Spleen (tissue), 11 donors: Measurements from ENCODE around the gene SGTA. TPM values are rescaled to one million over a fixed set of nuclear protein-coding genes. Genes with fewer than 3 reads are reported as not detected.

Source experiments
- DNase-seq: peaks from one replicate; pipeline ENCODE4 v3.0.0-alpha.2; 2020
- H3K27ac ChIP-seq, 8 donors: fragments of 200-600 bp; sonication (generic) in 7 of 8; 1 replicate in 4 of 8; 2 replicates in 4 of 8; pipeline versions ENCODE4 v1.5.0 to v1.8.0; 2016 to 2021; ENCODE audit warnings: inconsistent platforms in 4 of 8, mild to moderate bottlenecking in 4 of 8, moderate library complexity in 1 of 8
- H3K27me3 ChIP-seq, 7 donors: fragments of 200-600 bp; sonication (generic) in 6 of 7; replicated peaks in 1 of 7; 1 replicate in 4 of 7; 2 replicates in 3 of 7; pipeline versions ENCODE4 v1.5.0 to v1.8.0; 2016 to 2021; ENCODE audit warnings: inconsistent platforms in 3 of 7, mild to moderate bottlenecking in 1 of 7
- H3K36me3 ChIP-seq, 6 donors: fragments of 200-600 bp; sonication (generic) in 5 of 6; 1 replicate in 4 of 6; 2 replicates in 2 of 6; pipeline versions ENCODE4 v1.5.0 to v1.8.0; 2016 to 2021; ENCODE audit warnings: inconsistent platforms in 2 of 6
- H3K4me1 ChIP-seq, 6 donors: fragments of 200-600 bp; sonication (generic) in 5 of 6; 1 replicate in 3 of 6; 2 replicates in 3 of 6; pipeline versions ENCODE4 v1.5.0 to v1.8.0; 2016 to 2021; ENCODE audit warnings: inconsistent platforms in 3 of 6
- H3K4me3 ChIP-seq, 8 donors: fragments of 200-600 bp; sonication (generic) in 7 of 8; 1 replicate in 4 of 8; 2 replicates in 4 of 8; pipeline versions ENCODE4 v1.5.0 to v1.8.0; 2016 to 2021; ENCODE audit warnings: inconsistent platforms in 4 of 8, mild to moderate bottlenecking in 4 of 8, moderate library complexity in 2 of 8
- H3K9me3 ChIP-seq, 8 donors: fragments of 200-600 bp; sonication (generic) in 7 of 8; 1 replicate in 4 of 8; 2 replicates in 4 of 8; pipeline versions ENCODE4 v1.5.0 to v1.8.0; 2016 to 2021; ENCODE audit warnings: inconsistent platforms in 4 of 8
- CTCF ChIP-seq, 11 experiments: fragments of 200-600 bp in 7 of 11; fragments of 450-650 bp in 4 of 11; sonication (generic) in 4 of 11; IDR thresholded peaks in 8 of 11; conservative IDR thresholded peaks in 3 of 11; 1 replicate in 7 of 11; 2 replicates in 4 of 11; pipeline versions ENCODE4 v1.4.0 to v1.8.0; 2016 to 2021; ENCODE audit warnings: antibody characterized with exemption in 11 of 11, inconsistent platforms in 4 of 11, mild to moderate bottlenecking in 1 of 11
- POLR2A ChIP-seq, 3 donors: fragments of 450-650 bp; IDR thresholded peaks; one replicate each; pipeline ENCODE4 v1.5.1; 2017; ENCODE audit warnings: antibody characterized with exemption in 3 of 3, mild to moderate bottlenecking in 1 of 3
- POLR2AphosphoS5 ChIP-seq, 3 donors: sonication (generic); formaldehyde crosslinking; IDR thresholded peaks; one replicate each; pipeline ENCODE4 v1.5.1; 2017; ENCODE audit warnings: antibody characterized with exemption in 3 of 3
- WGBS, 5 donors: extraction: QIAGEN DNeasy Blood & Tissue Kit in 3 of 5; methylation state at CpG; one replicate each; pipeline versions ENCODE4 v1.1.5 to v1.1.7; 2013 to 2018; 5-methylcytosine and 5-hydroxymethylcytosine counted together
- intact Hi-C: fragments of 100-400 bp; cut with DNase I; formaldehyde crosslinking; loops from one replicate; pipeline ENCODE4 v1.15.0; 2023; ENCODE audit warnings: low total_unique reads
- polyA plus RNA-seq, 3 donors: library from polyadenylated mRNA; stranded (reverse); fragments of 200-250 nt; gene quantifications; one replicate each; pipeline ENCODE4 v1.2.1, GENCODE V29; 2013
- total RNA-seq, 7 donors: library from RNA; depleted of rRNA in 3 of 7; stranded (reverse); fragments of >200 nt in 3 of 7; fragmentation: NEBNext Ultra II Directional in 4 of 7; extraction: Animal tissue kit (Norgen Biotek cat#: 25700) in 4 of 7; gene quantifications; one replicate each; pipeline versions ENCODE4 v1.1.0 to v1.2.1, GENCODE V29; 2016 to 2021
- donor health status: healthy with polysubstance abuse.
- donor health status: DM: no; HTN: no; CAD: no; lungs with moderate emphysema.
- donor health status: DM: no; HTN: no; CAD: no.
- donor health status: Bipolar disorder and iron deficiency.
- donor health status: healthy.
- donor health status: DM: no; HTN: no; CAD: no.
- donor health status: DM: yes; HTN: yes; CAD: no.

The SGTA gene
- total and polyA plus RNA-seq, 10 donors: 36.5 to 63.0 (median 45.2) TPM

DNA sequence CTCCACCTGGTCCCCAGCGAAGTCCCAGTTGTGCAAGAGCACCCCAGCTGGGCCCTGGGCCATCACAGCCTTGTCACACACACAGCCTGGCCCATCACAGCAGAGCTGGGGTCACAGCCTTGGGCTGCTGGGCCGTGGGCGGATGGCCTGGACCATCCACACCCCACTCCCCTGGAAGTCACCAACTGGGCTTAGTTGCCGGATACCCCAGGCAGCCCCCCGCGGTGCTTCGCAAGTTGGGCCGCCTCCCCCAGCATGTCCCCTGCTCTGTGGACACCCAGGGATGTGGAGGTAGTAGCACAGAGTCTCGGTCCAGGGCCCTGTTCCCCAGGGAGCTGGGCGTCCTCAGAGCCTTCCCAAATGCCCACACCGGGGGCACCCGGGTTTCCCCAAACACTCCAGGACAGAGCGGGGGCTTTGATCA, 32.1 kb upstream of the SGTA start:
- H3K4me3 ChIP-seq: no peak overlapping the region
- H3K27ac ChIP-seq: no peak overlapping the region
- no peaks in the 10 kb centered on the region for H3K9me3 ChIP-seq
- no peak for DNase-seq
- TF ChIP-seq POLR2AphosphoS5 (IDR thresholded peaks at IDR 0.05) (no peak), CTCF (IDR thresholded peaks at IDR 0.05 in 8 of 11, conservative IDR thresholded peaks at IDR 0.05 in 3 of 11) (no peak), POLR2A (IDR thresholded peaks at IDR 0.05) (no peak)
- H3K27me3 ChIP-seq: no peaks in the 10 kb centered on the region
- intact Hi-C loops: no loop called here
- peaks cover 0 to 53% (median 26%) of the 10 kb centered on the region in 6 donors for H3K36me3 ChIP-seq
- H3K4me1 ChIP-seq: peaks cover 0 to 10% (median 9%) of the 10 kb centered on the region in 6 donors
- WGBS, 5 donors: 88 to 96% (median 92%) methylated on average over 1 to 13 of the region's 13 CpGs

DNA sequence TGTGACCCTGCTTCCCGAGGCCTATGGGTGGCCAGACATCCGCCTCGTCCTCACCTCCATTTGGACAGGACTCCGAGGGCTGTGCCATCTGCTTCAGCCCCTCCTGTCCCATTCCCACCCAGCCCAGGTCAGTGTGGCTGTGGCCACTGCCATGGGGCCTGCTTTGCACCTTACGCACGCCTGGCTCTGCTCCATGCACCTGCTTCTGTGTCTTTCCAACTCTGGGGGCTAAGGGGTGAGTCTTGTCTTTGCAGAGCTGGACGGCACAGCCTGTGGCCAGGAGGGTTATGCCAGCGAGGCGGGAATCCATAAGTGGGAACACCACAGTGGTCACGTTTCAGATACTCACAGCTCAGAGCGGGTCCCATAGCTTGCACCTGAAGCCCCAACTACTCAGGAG, 31.4 kb upstream of the SGTA start:
- intact Hi-C loops: no loop called here

GRCh38 chr19:2813235-2814160, 30.4 kb upstream of the SGTA start:
- intact Hi-C loops: no loop called here
- no peak overlapping the region for H3K27ac ChIP-seq
- H3K4me1 ChIP-seq: no peaks in the 10 kb centered on the region
- H3K4me3 ChIP-seq: no peak overlapping the region
- peaks cover 0 to 70% (median 43%) of the 10 kb centered on the region in 6 donors for H3K36me3 ChIP-seq
- WGBS, 5 donors: 85 to 94% (median 92%) methylated on average over 26 to 35 of the region's 35 CpGs
- TF ChIP-seq POLR2A (IDR thresholded peaks at IDR 0.05) (no peak), CTCF (IDR thresholded peaks at IDR 0.05 in 8 of 11, conservative IDR thresholded peaks at IDR 0.05 in 3 of 11) (no peak), POLR2AphosphoS5 (IDR thresholded peaks at IDR 0.05) (no peak)
- DNase-seq: no peak
- no peaks in the 10 kb centered on the region for H3K27me3 ChIP-seq
- H3K9me3 ChIP-seq: no peaks in the 10 kb centered on the region

More for the DNA sequence above, 31.4 kb upstream of the SGTA start:
- no peaks in the 10 kb centered on the region for H3K9me3 ChIP-seq
- peaks cover 0 to 60% (median 34%) of the 10 kb centered on the region in 6 donors for H3K36me3 ChIP-seq
- no peaks in the 10 kb centered on the region for H3K27me3 ChIP-seq
- peaks cover 0 to 6% (median 5%) of the 10 kb centered on the region in 6 donors for H3K4me1 ChIP-seq
- WGBS, 5 donors: 92 to 97% (median 96%) methylated on average over 11 of the region's 11 CpGs
- H3K27ac ChIP-seq: no peak overlapping the region
- no peak overlapping the region for H3K4me3 ChIP-seq
- DNase-seq: no peak
- TF ChIP-seq CTCF (IDR thresholded peaks at IDR 0.05 in 8 of 11, conservative IDR thresholded peaks at IDR 0.05 in 3 of 11) (no peak), POLR2AphosphoS5 (IDR thresholded peaks at IDR 0.05) (no peak), POLR2A (IDR thresholded peaks at IDR 0.05) (no peak)
